Mesendoderm (in vitro differentiated cells): ENCODE data around the gene CLMP.

Experiments used
- DNase-seq: peaks from one replicate; pipeline ENCODE4 v3.0.0; 2013
- H2AK5ac ChIP-seq: 2 replicates; pipeline ENCODE4 v1.6.1; 2013; ENCODE audit warnings: low read length, inconsistent platforms
- H2BK120ac ChIP-seq: 2 replicates; pipeline ENCODE4 v1.6.1; 2013; ENCODE audit warnings: low read depth, mild to moderate bottlenecking, low read length, moderate library complexity, mixed read lengths
- H2BK15ac ChIP-seq: replicated peaks from 2 replicates; pipeline ENCODE4 v1.6.1; 2013; ENCODE audit warnings: low read depth, mild to moderate bottlenecking, moderate library complexity
- H2BK5ac ChIP-seq: 2 replicates; pipeline ENCODE4 v1.6.1; 2013; ENCODE audit warnings: low read length, inconsistent platforms
- H3K18ac ChIP-seq: 2 replicates; pipeline ENCODE4 v1.6.1; 2013; ENCODE audit warnings: mild to moderate bottlenecking, low read length, mixed read lengths
- H3K23ac ChIP-seq: one replicate; pipeline ENCODE4 v1.6.1; 2013; ENCODE audit warnings: low read length
- H3K27ac ChIP-seq: 2 replicates; pipeline ENCODE4 v1.5.1; 2013; ENCODE audit warnings: low read depth, mild to moderate bottlenecking, inconsistent platforms, low read length, moderate library complexity
- H3K27me3 ChIP-seq: 2 replicates; pipeline ENCODE4 v1.6.1; 2013; ENCODE audit warnings: low read length, control low read depth, mild to moderate bottlenecking, inconsistent platforms; ENCODE audit not compliant: insufficient read depth, poor library complexity
- H3K36me3 ChIP-seq: 2 replicates; pipeline ENCODE4 v1.6.1; 2013; ENCODE audit warnings: low read length, inconsistent platforms; ENCODE audit not compliant: control insufficient read depth, insufficient read depth
- H3K4ac ChIP-seq: one replicate; pipeline ENCODE4 v1.6.1; 2013; ENCODE audit warnings: low read depth, mild to moderate bottlenecking, low read length, moderate library complexity
- H3K4me1 ChIP-seq: 2 replicates; pipeline ENCODE4 v1.6.1; 2013; ENCODE audit warnings: low read depth, low read length, inconsistent platforms; ENCODE audit not compliant: control insufficient read depth
- H3K4me2 ChIP-seq: 2 replicates; pipeline ENCODE4 v1.6.1; 2013; ENCODE audit warnings: low read length
- H3K4me3 ChIP-seq: 2 replicates; pipeline ENCODE4 v1.5.1; 2013; ENCODE audit warnings: mild to moderate bottlenecking, low read length
- H3K56ac ChIP-seq: one replicate; pipeline ENCODE4 v1.6.1; 2013; ENCODE audit warnings: low read length
- H3K79me1 ChIP-seq: 2 replicates; pipeline ENCODE4 v1.6.1; 2013; ENCODE audit warnings: low read length, inconsistent platforms
- H3K79me2 ChIP-seq: 2 replicates; pipeline ENCODE4 v1.6.1; 2013; ENCODE audit warnings: mild to moderate bottlenecking, low read length; ENCODE audit not compliant: control insufficient read depth, insufficient read depth
- H3K9ac ChIP-seq: 2 replicates; pipeline ENCODE4 v1.6.1; 2013; ENCODE audit warnings: low read length, inconsistent platforms
- H4K5ac ChIP-seq: one replicate; pipeline ENCODE4 v1.6.1; 2013; ENCODE audit warnings: low read length
- H4K8ac ChIP-seq: one replicate; pipeline ENCODE4 v1.6.1; 2013; ENCODE audit warnings: low read depth, mild to moderate bottlenecking, control low read depth, low read length, moderate library complexity
- WGBS: extraction: QIAGEN DNeasy Blood & Tissue Kit; methylation state at CpG from one replicate; pipeline ENCODE4 v1.1.7; 2013; ENCODE audit warnings: low lambda C conversion rate, missing lambda C conversion rate; ENCODE audit not compliant: insufficient coverage; ENCODE audit errors: extremely low coverage; 5-methylcytosine and 5-hydroxymethylcytosine counted together

CLMP gene

DNA sequence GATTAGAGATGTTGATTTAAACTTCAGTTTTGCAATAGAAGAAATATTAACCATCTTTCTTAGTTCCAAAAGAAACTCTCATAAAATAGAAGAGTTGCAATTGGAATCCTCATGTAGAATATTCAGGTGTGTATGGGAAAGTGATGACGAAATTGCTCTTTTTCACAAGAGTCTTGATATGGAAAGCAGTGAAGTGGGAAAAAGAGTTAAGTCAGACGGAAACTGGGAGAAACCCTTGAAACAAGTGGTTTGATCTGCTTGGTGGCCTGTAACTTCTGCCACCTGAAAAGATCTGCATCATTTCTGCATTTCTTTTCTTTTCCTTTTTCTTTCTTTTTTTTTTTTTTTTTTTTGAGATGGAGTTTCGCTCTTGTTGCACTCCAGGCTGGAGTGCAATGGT lies 41.8 kb upstream of the CLMP start:
- WGBS, result no CpG with 5 or more reads among the region's 3 CpGs
- Histone ChIP-seq H3K4me3 (no peak overlapping the region), H2BK120ac (no peak overlapping the region), H3K4me1 (peaks cover 6% of the 10 kb centered on the region), H3K27me3 (no peaks in the 10 kb centered on the region), H3K79me2 (no peaks in the 10 kb centered on the region), H3K36me3 (no peaks in the 10 kb centered on the region), H3K23ac (no peak overlapping the region), H3K9ac (no peak overlapping the region), H4K8ac (no peak overlapping the region), H4K5ac (no peak overlapping the region), H3K4me2 (no peak overlapping the region), H2BK5ac (no peak overlapping the region), H3K79me1 (no peaks in the 10 kb centered on the region), H2AK5ac (no peak overlapping the region), H3K4ac (no peak overlapping the region), H3K56ac (no peak overlapping the region), H2BK15ac (no peak overlapping the region), H3K27ac (no peak overlapping the region), H3K18ac (no peak overlapping the region)
- DNase-seq, result no peak

DNA sequence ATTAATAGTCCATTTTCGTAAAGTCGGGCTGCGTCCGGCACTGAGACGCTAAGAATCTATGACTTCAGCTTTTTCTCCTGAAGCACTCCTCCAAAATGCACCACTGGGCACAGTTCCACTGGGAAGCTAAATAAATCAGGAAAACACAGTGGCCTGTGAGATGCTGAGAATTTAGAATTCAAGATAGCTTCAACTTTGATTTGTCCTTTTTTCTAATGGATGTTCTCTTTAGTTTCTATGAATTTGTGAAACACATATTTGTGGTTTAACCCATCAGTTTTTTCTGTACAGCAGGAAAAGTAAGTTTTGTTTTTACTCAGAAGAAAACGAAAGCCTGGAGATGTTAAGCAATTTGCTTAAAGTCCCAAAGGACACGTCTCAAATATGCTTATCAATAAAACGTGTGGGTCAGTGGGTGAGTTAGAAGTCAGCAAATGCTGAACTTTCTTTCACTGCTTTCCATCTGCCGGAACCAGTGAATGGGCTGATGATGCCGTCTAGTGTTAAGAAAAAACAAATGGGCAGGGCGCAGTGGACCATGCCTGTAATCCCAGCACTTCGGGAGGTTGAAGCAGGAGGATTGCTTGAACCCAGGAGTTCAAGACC lies 40.7 kb upstream of the CLMP start:
- no peak for DNase-seq
- H3K56ac ChIP-seq, result no peak overlapping the region
- H3K4me1 ChIP-seq, result peaks cover 6% of the 10 kb centered on the region
- H3K79me2 ChIP-seq, result no peaks in the 10 kb centered on the region
- H3K4me2 ChIP-seq, result no peak overlapping the region
- no peak overlapping the region for H2AK5ac ChIP-seq
- H3K79me1 ChIP-seq, result no peaks in the 10 kb centered on the region
- no peak overlapping the region for H2BK5ac ChIP-seq
- H2BK15ac ChIP-seq, result peak overlapping the region; percentile 39
- no peak overlapping the region for H3K9ac ChIP-seq
- no peaks in the 10 kb centered on the region for H3K36me3 ChIP-seq
- no peak overlapping the region for H3K4me3 ChIP-seq
- H4K8ac ChIP-seq, result no peak overlapping the region
- no peaks in the 10 kb centered on the region for H3K27me3 ChIP-seq
- no peak overlapping the region for H3K18ac ChIP-seq
- no peak overlapping the region for H4K5ac ChIP-seq
- H2BK120ac ChIP-seq, result no peak overlapping the region
- H3K4ac ChIP-seq, result no peak overlapping the region
- H3K23ac ChIP-seq, result no peak overlapping the region
- WGBS, result no CpG with 5 or more reads among the region's 12 CpGs
- H3K27ac ChIP-seq, result no peak overlapping the region

DNA sequence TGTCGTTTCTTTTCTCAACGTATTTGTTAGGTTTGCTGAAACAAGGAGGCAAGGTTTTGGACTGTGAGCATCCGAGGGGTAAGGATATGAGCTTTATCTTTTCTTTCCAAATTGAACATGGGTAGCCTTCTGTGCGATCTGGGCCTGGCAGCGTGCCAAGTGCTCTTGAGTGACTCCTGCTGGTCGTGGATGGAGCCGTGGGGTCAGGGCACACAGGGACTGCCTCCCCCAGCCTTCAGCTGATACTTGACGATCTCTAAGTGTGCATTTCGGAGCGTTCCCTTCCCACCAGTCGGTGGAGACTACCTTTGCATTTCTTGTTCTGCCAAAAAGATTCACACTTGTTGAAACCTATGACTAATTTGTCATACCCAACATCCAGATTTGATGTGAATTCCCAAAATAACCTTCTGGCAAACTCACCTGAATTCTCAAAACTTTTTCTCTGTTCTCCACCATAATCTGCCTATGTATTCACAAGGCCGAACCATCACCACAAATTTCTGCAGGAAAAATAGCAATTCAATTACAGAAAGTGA lies 40.1 kb upstream of the CLMP start:
- Histone ChIP-seq H3K4me3 (no peak overlapping the region), H2BK5ac (no peak overlapping the region), H3K79me2 (no peaks in the 10 kb centered on the region), H2BK15ac (peak overlapping the region; percentile 39), H3K27me3 (no peaks in the 10 kb centered on the region), H3K79me1 (no peaks in the 10 kb centered on the region), H3K18ac (no peak overlapping the region), H3K56ac (no peak overlapping the region), H3K4ac (no peak overlapping the region), H3K9ac (no peak overlapping the region), H3K4me2 (no peak overlapping the region), H3K4me1 (peaks cover 6% of the 10 kb centered on the region), H4K8ac (no peak overlapping the region), H2BK120ac (no peak overlapping the region), H4K5ac (no peak overlapping the region), H2AK5ac (no peak overlapping the region), H3K27ac (no peak overlapping the region), H3K36me3 (no peaks in the 10 kb centered on the region), H3K23ac (no peak overlapping the region)
- peak; percentile 61 for DNase-seq
- no CpG with 5 or more reads among the region's 12 CpGs for WGBS

DNA sequence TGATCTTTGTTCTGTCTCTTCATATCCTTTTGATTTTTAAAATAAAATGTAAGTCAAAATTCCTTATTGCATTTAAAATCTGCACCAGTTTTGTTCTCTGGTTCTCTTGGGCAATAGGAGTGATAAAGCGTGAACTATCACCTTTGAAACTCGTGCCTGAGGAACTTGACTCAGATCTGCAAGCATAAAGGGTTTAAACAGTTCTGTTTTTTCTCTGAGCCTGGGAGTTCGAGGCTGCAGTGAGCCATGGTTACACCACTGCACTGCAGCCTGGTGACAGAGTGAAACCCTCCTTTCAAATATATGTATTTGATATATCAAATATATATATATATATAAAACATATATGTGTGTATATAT lies 38.9 kb upstream of the CLMP start:
- Histone ChIP-seq H3K4me2 (no peak overlapping the region), H3K18ac (no peak overlapping the region), H4K5ac (no peak overlapping the region), H3K4me1 (peaks cover 6% of the 10 kb centered on the region), H3K56ac (no peak overlapping the region), H3K9ac (no peak overlapping the region), H2AK5ac (no peak overlapping the region), H3K27ac (no peak overlapping the region), H3K23ac (no peak overlapping the region), H3K79me1 (no peaks in the 10 kb centered on the region), H3K27me3 (no peaks in the 10 kb centered on the region), H2BK5ac (no peak overlapping the region), H3K79me2 (no peaks in the 10 kb centered on the region), H2BK120ac (no peak overlapping the region), H3K4ac (no peak overlapping the region), H3K36me3 (no peaks in the 10 kb centered on the region), H2BK15ac (no peak overlapping the region), H4K8ac (no peak overlapping the region), H3K4me3 (no peak overlapping the region)
- no peak for DNase-seq
- WGBS, result no CpG with 5 or more reads among the region's 3 CpGs

DNA sequence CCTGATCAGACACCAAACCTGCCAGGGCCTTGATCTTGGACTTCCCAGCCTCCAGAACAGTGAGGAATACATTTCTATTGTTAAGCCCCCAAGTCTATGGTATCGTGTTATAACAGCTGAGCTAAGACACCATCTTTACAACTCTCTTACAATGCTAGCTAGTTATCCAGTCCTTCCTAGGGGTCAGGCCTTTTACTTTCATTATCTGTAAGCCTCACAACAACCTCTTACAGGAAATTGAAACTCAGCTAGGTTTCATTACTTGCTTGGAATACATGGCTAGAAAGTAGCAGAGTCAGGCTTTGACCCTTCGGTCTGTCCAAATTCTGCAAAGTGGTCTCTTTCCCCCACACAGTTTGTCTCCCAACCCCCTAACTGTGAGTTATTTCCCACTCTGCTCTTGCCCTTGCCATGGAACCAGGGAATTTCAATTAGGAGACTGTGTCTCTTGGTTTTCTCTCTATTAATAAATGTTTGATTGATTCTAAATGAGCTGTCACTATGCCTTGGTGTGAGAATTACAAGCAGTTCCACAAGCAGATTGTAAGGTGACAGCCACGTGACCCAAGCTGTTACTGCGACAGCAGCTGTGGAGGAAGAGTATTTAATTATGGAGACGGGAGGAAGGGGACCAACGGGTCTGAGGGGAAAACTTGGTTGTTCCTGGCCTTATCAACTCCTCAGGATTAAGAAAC lies 38.4 kb upstream of the CLMP start:
- no CpG with 5 or more reads among the region's 6 CpGs for WGBS
- Histone ChIP-seq H4K5ac (no peak overlapping the region), H2BK5ac (peak overlapping the region; percentile 55), H3K4me2 (no peak overlapping the region), H3K4me1 (peaks cover 6% of the 10 kb centered on the region), H3K36me3 (no peaks in the 10 kb centered on the region), H3K4ac (no peak overlapping the region), H3K27ac (peak overlapping the region; percentile 8), H3K9ac (no peak overlapping the region), H3K79me1 (no peaks in the 10 kb centered on the region), H3K23ac (no peak overlapping the region), H3K18ac (peak overlapping the region; percentile 46), H2BK15ac (no peak overlapping the region), H3K56ac (no peak overlapping the region), H3K4me3 (no peak overlapping the region), H2AK5ac (peak overlapping the region; percentile 44), H4K8ac (no peak overlapping the region), H3K79me2 (no peaks in the 10 kb centered on the region), H2BK120ac (peak overlapping the region; percentile 55), H3K27me3 (no peaks in the 10 kb centered on the region)
- DNase-seq, result no peak
